HEK293 (cell line): ENCODE data around the gene NATD1.

Experiments
- EGR2 ChIP-seq: fragments of 450-650 bp; formaldehyde crosslinking; IDR thresholded peaks from 2 replicates; pipeline ENCODE4 v1.5.1; 2016; ENCODE audit warnings: low read depth, missing biosample characterization, missing genetic modification characterization
- GLIS1 ChIP-seq: fragments of 450-650 bp; formaldehyde crosslinking; IDR thresholded peaks from 2 replicates; pipeline ENCODE4 v1.5.1; 2016; ENCODE audit warnings: missing biosample characterization, missing genetic modification characterization
- GLIS2 ChIP-seq: fragments of 450-650 bp; formaldehyde crosslinking; IDR thresholded peaks from 2 replicates; pipeline ENCODE4 v1.5.1; 2016; ENCODE audit warnings: missing biosample characterization, missing genetic modification characterization
- KLF1 ChIP-seq: fragments of 450-650 bp; formaldehyde crosslinking; IDR thresholded peaks from 2 replicates; pipeline ENCODE4 v1.5.1; 2016; ENCODE audit warnings: missing biosample characterization, missing genetic modification characterization
- KLF10 ChIP-seq: fragments of 450-650 bp; IDR thresholded peaks from 2 replicates; pipeline ENCODE4 v1.5.1; 2018; ENCODE audit warnings: missing biosample characterization, mild to moderate bottlenecking, missing genetic modification characterization
- KLF16 ChIP-seq: fragments of 450-650 bp; formaldehyde crosslinking; IDR thresholded peaks from 2 replicates; pipeline ENCODE4 v1.5.1; 2017; ENCODE audit warnings: missing biosample characterization, missing genetic modification characterization
- KLF7 ChIP-seq: fragments of 450-650 bp; formaldehyde crosslinking; IDR thresholded peaks from 2 replicates; pipeline ENCODE4 v1.5.1; 2016; ENCODE audit warnings: missing biosample characterization, missing genetic modification characterization, borderline replicate concordance
- KLF9 ChIP-seq: fragments of 450-650 bp; formaldehyde crosslinking; IDR thresholded peaks from 2 replicates; pipeline ENCODE4 v1.5.1; 2016; ENCODE audit warnings: missing biosample characterization, missing genetic modification characterization, low read depth
- SP2 ChIP-seq: fragments of 450-650 bp; formaldehyde crosslinking; IDR thresholded peaks from 2 replicates; pipeline ENCODE4 v1.5.1; 2016; ENCODE audit warnings: missing biosample characterization, missing genetic modification characterization
- SP3 ChIP-seq: fragments of 450-650 bp; formaldehyde crosslinking; IDR thresholded peaks from 2 replicates; pipeline ENCODE4 v1.5.1; 2016; ENCODE audit warnings: missing biosample characterization, missing genetic modification characterization
- ZBTB26 ChIP-seq: fragments of 450-650 bp; formaldehyde crosslinking; optimal IDR thresholded peaks from 2 replicates; pipeline ENCODE3; 2016; ENCODE audit warnings: missing biosample characterization, mild to moderate bottlenecking, missing genetic modification characterization
- ZBTB8A ChIP-seq: fragments of 450-650 bp; formaldehyde crosslinking; IDR thresholded peaks from 2 replicates; pipeline ENCODE4 v1.5.1; 2016; ENCODE audit warnings: missing biosample characterization, missing genetic modification characterization
- ZNF175 ChIP-seq: fragments of 450-650 bp; formaldehyde crosslinking; IDR thresholded peaks from 2 replicates; pipeline ENCODE4 v1.5.1; 2016; ENCODE audit warnings: missing biosample characterization, missing genetic modification characterization
- ZNF394 ChIP-seq: fragments of 450-650 bp; formaldehyde crosslinking; IDR thresholded peaks from 2 replicates; pipeline ENCODE4 v1.5.1; 2016; ENCODE audit warnings: missing biosample characterization, missing genetic modification characterization, mild to moderate bottlenecking, moderate library complexity, borderline replicate concordance
- ZNF501 ChIP-seq: fragments of 450-650 bp; formaldehyde crosslinking; IDR thresholded peaks from 2 replicates; pipeline ENCODE4 v1.5.1; 2016; ENCODE audit warnings: missing biosample characterization, missing genetic modification characterization
- ZNF548 ChIP-seq: fragments of 450-650 bp; formaldehyde crosslinking; IDR thresholded peaks from 2 replicates; pipeline ENCODE4 v1.5.1; 2016; ENCODE audit warnings: missing biosample characterization, missing genetic modification characterization
- ZNF610 ChIP-seq: fragments of 450-650 bp; formaldehyde crosslinking; IDR thresholded peaks from 2 replicates; pipeline ENCODE4 v1.5.1; 2016; ENCODE audit warnings: missing biosample characterization, missing genetic modification characterization, borderline replicate concordance
- ZNF626 ChIP-seq: fragments of 450-650 bp; sonication (Bioruptor Pico); formaldehyde crosslinking; IDR thresholded peaks from 2 replicates; pipeline ENCODE4 v1.5.1; 2018; ENCODE audit warnings: missing biosample characterization, missing genetic modification characterization, inconsistent platforms
- ZNF707 ChIP-seq: fragments of 450-650 bp; formaldehyde crosslinking; IDR thresholded peaks from 2 replicates; pipeline ENCODE4 v1.5.1; 2016; ENCODE audit warnings: missing biosample characterization, missing genetic modification characterization
- ZNF785 ChIP-seq: fragments of 450-650 bp; formaldehyde crosslinking; IDR thresholded peaks from 2 replicates; pipeline ENCODE4 v1.5.1; 2016; ENCODE audit warnings: missing biosample characterization, missing genetic modification characterization
- ZXDB ChIP-seq: fragments of 450-650 bp; formaldehyde crosslinking; IDR thresholded peaks from 2 replicates; pipeline ENCODE4 v1.5.1; 2016; ENCODE audit warnings: missing biosample characterization, missing genetic modification characterization
- TF ChIP-seq, protein P1 (sequence below): fragments of 450-650 bp; formaldehyde crosslinking; IDR thresholded peaks from 2 replicates; pipeline ENCODE4 v1.5.1; 2016; ENCODE audit warnings: missing biosample characterization, missing genetic modification characterization, low read depth
- TF ChIP-seq, protein P2 (sequence below): fragments of 450-650 bp; formaldehyde crosslinking; IDR thresholded peaks from 2 replicates; pipeline ENCODE4 v1.5.1; 2016; ENCODE audit warnings: missing biosample characterization, missing genetic modification characterization
- TF ChIP-seq, protein P3 (sequence below): fragments of 450-650 bp; formaldehyde crosslinking; IDR thresholded peaks from 2 replicates; pipeline ENCODE4 v1.5.1; 2016; ENCODE audit warnings: missing biosample characterization, missing genetic modification characterization
- TF ChIP-seq, protein P4 (sequence below): fragments of 450-650 bp; formaldehyde crosslinking; IDR thresholded peaks from 2 replicates; pipeline ENCODE4 v1.5.1; 2016; ENCODE audit warnings: missing biosample characterization, missing genetic modification characterization

Gene NATD1

GRCh38 chr17:21275579-21276263 lies 22.5 kb upstream of the NATD1 start (continued):
- TF ChIP-seq, protein P1, sequence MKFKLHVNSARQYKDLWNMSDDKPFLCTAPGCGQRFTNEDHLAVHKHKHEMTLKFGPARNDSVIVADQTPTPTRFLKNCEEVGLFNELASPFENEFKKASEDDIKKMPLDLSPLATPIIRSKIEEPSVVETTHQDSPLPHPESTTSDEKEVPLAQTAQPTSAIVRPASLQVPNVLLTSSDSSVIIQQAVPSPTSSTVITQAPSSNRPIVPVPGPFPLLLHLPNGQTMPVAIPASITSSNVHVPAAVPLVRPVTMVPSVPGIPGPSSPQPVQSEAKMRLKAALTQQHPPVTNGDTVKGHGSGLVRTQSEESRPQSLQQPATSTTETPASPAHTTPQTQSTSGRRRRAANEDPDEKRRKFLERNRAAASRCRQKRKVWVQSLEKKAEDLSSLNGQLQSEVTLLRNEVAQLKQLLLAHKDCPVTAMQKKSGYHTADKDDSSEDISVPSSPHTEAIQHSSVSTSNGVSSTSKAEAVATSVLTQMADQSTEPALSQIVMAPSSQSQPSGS (tag by site-specific recombination) = no peak
- no peak for TF ChIP-seq ZNF548 (tag by site-specific recombination)
- peak; percentile 47; the same call in 1 of the 2 replicates for TF ChIP-seq ZNF785 (tag by site-specific recombination)
- peak; percentile 37; the same call in 1 of the 2 replicates for TF ChIP-seq GLIS1
- TF ChIP-seq, protein P2, sequence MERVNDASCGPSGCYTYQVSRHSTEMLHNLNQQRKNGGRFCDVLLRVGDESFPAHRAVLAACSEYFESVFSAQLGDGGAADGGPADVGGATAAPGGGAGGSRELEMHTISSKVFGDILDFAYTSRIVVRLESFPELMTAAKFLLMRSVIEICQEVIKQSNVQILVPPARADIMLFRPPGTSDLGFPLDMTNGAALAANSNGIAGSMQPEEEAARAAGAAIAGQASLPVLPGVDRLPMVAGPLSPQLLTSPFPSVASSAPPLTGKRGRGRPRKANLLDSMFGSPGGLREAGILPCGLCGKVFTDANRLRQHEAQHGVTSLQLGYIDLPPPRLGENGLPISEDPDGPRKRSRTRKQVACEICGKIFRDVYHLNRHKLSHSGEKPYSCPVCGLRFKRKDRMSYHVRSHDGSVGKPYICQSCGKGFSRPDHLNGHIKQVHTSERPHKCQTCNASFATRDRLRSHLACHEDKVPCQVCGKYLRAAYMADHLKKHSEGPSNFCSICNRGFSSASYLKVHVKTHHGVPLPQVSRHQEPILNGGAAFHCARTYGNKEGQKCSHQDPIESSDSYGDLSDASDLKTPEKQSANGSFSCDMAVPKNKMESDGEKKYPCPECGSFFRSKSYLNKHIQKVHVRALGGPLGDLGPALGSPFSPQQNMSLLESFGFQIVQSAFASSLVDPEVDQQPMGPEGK = peak; percentile 53
- peak; percentile 94 for TF ChIP-seq ZNF707
- TF ChIP-seq KLF10 (tag by site-specific recombination) = peak; percentile 69
- TF ChIP-seq GLIS2 (tag by site-specific recombination) = peak; percentile 51
- TF ChIP-seq ZXDB (tag by site-specific recombination) = peak; percentile 68
- TF ChIP-seq ZNF394 (tag by site-specific recombination) = peak; percentile 33; the same call in 1 of the 2 replicates
- TF ChIP-seq EGR2 = peak; percentile 39; the same call in 1 of the 2 replicates
- peak; percentile 54; the same call in 1 of the 2 replicates for TF ChIP-seq ZBTB8A (tag by site-specific recombination)
- TF ChIP-seq KLF1 (tag by site-specific recombination) = peak; percentile 93
- TF ChIP-seq, protein P3, sequence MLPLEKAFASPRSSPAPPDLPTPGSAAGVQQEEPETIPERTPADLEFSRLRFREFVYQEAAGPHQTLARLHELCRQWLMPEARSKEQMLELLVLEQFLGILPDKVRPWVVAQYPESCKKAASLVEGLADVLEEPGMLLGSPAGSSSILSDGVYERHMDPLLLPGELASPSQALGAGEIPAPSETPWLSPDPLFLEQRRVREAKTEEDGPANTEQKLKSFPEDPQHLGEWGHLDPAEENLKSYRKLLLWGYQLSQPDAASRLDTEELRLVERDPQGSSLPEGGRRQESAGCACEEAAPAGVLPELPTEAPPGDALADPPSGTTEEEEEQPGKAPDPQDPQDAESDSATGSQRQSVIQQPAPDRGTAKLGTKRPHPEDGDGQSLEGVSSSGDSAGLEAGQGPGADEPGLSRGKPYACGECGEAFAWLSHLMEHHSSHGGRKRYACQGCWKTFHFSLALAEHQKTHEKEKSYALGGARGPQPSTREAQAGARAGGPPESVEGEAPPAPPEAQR (tag by site-specific recombination) = no peak
- TF ChIP-seq ZNF501 = peak; percentile 86
- TF ChIP-seq ZNF610 (tag by site-specific recombination) = no peak
- TF ChIP-seq ZNF626 (tag by site-specific recombination) = no peak
- peak; percentile 74 for TF ChIP-seq SP2 (tag by site-specific recombination)
- peak; percentile 32; the same call in 1 of the 2 replicates for TF ChIP-seq KLF7 (tag by site-specific recombination)
- TF ChIP-seq KLF9 = peak; percentile 100
- TF ChIP-seq SP3 (tag by site-specific recombination) = peak; percentile 86
- TF ChIP-seq ZBTB26 (tag by site-specific recombination) = peak; percentile 81
- no peak for TF ChIP-seq ZNF175 (tag by site-specific recombination)
- TF ChIP-seq, protein P4, sequence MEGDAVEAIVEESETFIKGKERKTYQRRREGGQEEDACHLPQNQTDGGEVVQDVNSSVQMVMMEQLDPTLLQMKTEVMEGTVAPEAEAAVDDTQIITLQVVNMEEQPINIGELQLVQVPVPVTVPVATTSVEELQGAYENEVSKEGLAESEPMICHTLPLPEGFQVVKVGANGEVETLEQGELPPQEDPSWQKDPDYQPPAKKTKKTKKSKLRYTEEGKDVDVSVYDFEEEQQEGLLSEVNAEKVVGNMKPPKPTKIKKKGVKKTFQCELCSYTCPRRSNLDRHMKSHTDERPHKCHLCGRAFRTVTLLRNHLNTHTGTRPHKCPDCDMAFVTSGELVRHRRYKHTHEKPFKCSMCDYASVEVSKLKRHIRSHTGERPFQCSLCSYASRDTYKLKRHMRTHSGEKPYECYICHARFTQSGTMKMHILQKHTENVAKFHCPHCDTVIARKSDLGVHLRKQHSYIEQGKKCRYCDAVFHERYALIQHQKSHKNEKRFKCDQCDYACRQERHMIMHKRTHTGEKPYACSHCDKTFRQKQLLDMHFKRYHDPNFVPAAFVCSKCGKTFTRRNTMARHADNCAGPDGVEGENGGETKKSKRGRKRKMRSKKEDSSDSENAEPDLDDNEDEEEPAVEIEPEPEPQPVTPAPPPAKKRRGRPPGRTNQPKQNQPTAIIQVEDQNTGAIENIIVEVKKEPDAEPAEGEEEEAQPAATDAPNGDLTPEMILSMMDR = peak; percentile 35; the same call in 1 of the 2 replicates
- TF ChIP-seq KLF16 (tag by site-specific recombination) = peak; percentile 76
